ENCODE data around the gene SCMH1.

Gene SCMH1

GRCh38 chr1:41110736-41111135 lies 131.4 kb downstream of the SCMH1 start:
- no peak for TF ChIP-seq CTCF (IDR thresholded peaks at IDR 0.05)
- no peak overlapping the region for H3K4me3 ChIP-seq
- H3K27ac ChIP-seq, result peak overlapping the region in 1 of 2 donors; percentile 95
- no peak for DNase-seq (ENCODE audit: low spot score)

GRCh38 chr1:41110286-41110685 lies 131.8 kb downstream of the SCMH1 start:
- DNase-seq (ENCODE audit: low spot score), result no peak
- no peak overlapping the region for H3K4me3 ChIP-seq
- TF ChIP-seq CTCF (IDR thresholded peaks at IDR 0.05), result no peak
- peak overlapping the region; percentile 93 to 95 for H3K27ac ChIP-seq

- Histone ChIP-seq H3K27ac (peak overlapping the region; percentile 93 to 95), H3K4me3 (peak overlapping the region; percentile 37)
- peak; percentile 82 for DNase-seq (ENCODE audit: low spot score)
- TF ChIP-seq CTCF (IDR thresholded peaks at IDR 0.05), result no peak
Measured at GRCh38 chr1:41109310-41110197, 132.6 kb downstream of the SCMH1 start.

GRCh38 chr1:41108696-41109275 lies 133.3 kb downstream of the SCMH1 start:
- H3K27ac ChIP-seq, result peak overlapping the region; percentile 93 to 95
- DNase-seq (ENCODE audit: low spot score), result no peak
- H3K4me3 ChIP-seq, result peak overlapping the region; percentile 37
- no peak for TF ChIP-seq CTCF (IDR thresholded peaks at IDR 0.05)

- DNase-seq (ENCODE audit: low spot score), result no peak
- no peak overlapping the region for H3K4me3 ChIP-seq
- H3K27ac ChIP-seq, result peak overlapping the region; percentile 37 to 66
- no peak for TF ChIP-seq CTCF (IDR thresholded peaks at IDR 0.05)
Measured at GRCh38 chr1:41103766-41104165, 138.3 kb downstream of the SCMH1 start.

- no peak for TF ChIP-seq CTCF (IDR thresholded peaks at IDR 0.05)
- no peak for DNase-seq (ENCODE audit: low spot score)
- Histone ChIP-seq H3K27ac (peak overlapping the region; percentile 26 to 67), H3K4me3 (no peak overlapping the region)
Measured at GRCh38 chr1:41102653-41103052, 139.5 kb downstream of the SCMH1 start.
